ENCODE data around the gene SLC25A41. TPM values are rescaled to one million over a fixed set of nuclear protein-coding genes. Genes with fewer than 3 reads are reported as not detected.

SLC25A41 gene
- total RNA-seq, 1 donor from 2014 or later: 1.6 TPM

- Mint-ChIP-seq H3K27me3 (ENCODE audit: low read depth) (peaks cover 83% of the 10 kb centered on the region), H3K9me3 (no peaks in the 10 kb centered on the region), H3K36me3 (ENCODE audit: low read depth) (no peaks in the 10 kb centered on the region), H3K27ac (ENCODE audit: unreplicated experiment) (no peak overlapping the region), H3K4me3 (no peak overlapping the region), H3K4me1 (peaks cover 4% of the 10 kb centered on the region)
- no peak for DNase-seq (ENCODE audit: low read depth, low spot score)
- no peak for TF ChIP-seq CTCF (conservative IDR thresholded peaks at IDR 0.05)
These were observed 33.1 kb upstream of the SLC25A41 start for GRCh38 chr19:6466526-6467248.

DNA sequence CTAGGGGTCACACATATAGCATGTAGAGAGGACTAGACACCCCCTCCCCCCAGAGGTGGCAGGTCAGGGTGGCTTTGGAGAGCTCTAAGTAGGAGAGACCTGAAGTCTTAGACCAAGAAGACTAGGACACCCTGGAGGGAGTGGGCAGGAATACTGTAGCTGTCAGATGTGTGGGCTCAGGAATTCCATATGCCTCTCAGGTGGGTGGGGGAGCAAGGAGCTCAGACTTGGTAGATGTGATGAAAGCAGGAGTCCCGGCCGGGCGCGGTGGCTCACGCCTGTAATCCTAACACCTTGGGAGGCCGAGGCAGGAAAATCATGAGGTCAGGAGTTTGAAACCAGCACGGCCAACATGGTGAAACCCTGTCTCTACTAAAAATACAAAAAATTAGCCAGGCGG, 32.1 kb upstream of the SLC25A41 start:
- H3K9me3 Mint-ChIP-seq: no peaks in the 10 kb centered on the region
- no peaks in the 10 kb centered on the region for H3K36me3 Mint-ChIP-seq (ENCODE audit: low read depth)
- TF ChIP-seq CTCF (conservative IDR thresholded peaks at IDR 0.05): no peak
- DNase-seq (ENCODE audit: low read depth, low spot score): no peak
- peaks cover 80% of the 10 kb centered on the region for H3K27me3 Mint-ChIP-seq (ENCODE audit: low read depth)
- no peak overlapping the region for H3K27ac Mint-ChIP-seq (ENCODE audit: unreplicated experiment)
- H3K4me3 Mint-ChIP-seq: no peak overlapping the region
- peaks cover 5% of the 10 kb centered on the region for H3K4me1 Mint-ChIP-seq

DNA sequence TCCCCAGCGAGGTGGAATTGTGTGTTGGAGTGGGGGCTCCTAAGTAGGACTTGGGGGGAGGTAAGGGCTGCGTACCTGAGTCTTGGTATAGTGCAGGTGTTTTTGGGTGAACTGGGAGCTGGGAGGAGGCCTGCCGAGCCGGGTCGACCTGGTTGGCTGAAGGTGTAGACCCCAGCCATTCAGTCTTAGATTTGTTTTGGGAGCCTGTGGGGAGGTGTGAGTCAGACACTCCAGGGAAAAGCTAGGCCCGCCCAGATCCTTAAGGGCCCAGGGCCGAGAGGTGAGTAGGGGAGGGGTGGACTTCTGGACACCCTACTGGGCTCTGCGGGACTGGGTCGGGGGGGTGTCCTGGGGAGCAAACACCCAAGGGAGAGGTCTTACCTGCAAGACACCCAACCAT, 31.4 kb upstream of the SLC25A41 start:
- Mint-ChIP-seq H3K4me3 (peak overlapping the region; percentile 33), H3K27ac (ENCODE audit: unreplicated experiment) (no peak overlapping the region), H3K9me3 (no peaks in the 10 kb centered on the region), H3K27me3 (ENCODE audit: low read depth) (peaks cover 79% of the 10 kb centered on the region), H3K4me1 (peaks cover 11% of the 10 kb centered on the region), H3K36me3 (ENCODE audit: low read depth) (peaks cover 2% of the 10 kb centered on the region)
- no peak for DNase-seq (ENCODE audit: low read depth, low spot score)
- TF ChIP-seq CTCF (conservative IDR thresholded peaks at IDR 0.05): no peak

- peaks cover 13% of the 10 kb centered on the region for H3K4me1 Mint-ChIP-seq
- TF ChIP-seq CTCF (conservative IDR thresholded peaks at IDR 0.05): no peak
- peaks cover 3% of the 10 kb centered on the region for H3K36me3 Mint-ChIP-seq (ENCODE audit: low read depth)
- H3K9me3 Mint-ChIP-seq: no peaks in the 10 kb centered on the region
- H3K27me3 Mint-ChIP-seq (ENCODE audit: low read depth): peaks cover 74% of the 10 kb centered on the region
- H3K4me3 Mint-ChIP-seq: peak within 1 kb of the TSS; percentile 33
- no peak for DNase-seq (ENCODE audit: low read depth, low spot score)
- H3K27ac Mint-ChIP-seq (ENCODE audit: unreplicated experiment): no peak within 1 kb of the TSS
These were observed 30.7 kb upstream of the SLC25A41 start, which contains the start of gene CRB3 for GRCh38 chr19:6464070-6464873. CRB3 (plus strand) TSS chr19:6464271; CDS start chr19:6464702, 431 bp downstream.

DNA sequence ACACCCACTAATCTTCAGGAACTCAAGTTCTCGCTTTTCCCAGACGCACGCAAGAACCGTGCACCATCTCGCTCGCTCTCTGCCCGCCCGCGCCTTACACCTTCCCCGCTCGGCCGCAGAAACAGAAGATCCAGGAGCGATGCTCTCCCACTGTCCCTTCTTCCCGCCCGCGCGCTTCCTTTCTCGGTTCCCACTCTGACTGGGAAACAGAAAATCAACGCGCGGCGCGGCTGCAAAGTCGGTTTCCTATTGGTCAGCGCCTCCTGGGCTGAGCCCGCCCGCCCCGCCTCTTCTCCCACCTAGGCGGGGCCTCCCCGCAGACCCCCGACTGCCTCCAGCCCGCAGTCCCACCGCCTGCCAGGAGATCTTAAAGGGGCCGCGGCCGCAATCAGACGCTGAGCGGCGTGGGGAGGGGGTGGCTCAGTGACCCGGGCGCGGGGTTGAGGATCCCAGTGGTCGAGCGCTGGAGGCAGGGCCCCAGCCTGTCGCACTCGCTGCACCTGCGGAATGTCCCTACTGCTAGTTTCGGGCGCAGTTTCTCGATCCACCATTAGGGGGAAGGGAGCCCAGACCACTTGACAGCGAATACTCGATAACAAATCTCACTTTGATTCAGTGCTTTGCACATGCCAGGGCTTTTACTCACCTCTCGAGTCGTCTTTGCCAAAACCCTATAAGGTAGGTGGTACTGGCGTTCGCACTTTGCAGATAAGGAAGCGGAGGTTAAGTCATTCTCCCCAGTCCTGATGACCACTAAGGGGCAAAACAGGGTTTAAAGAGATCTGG, 26.7 kb upstream of the SLC25A41 start:
- peak; percentile 71 for TF ChIP-seq CTCF (conservative IDR thresholded peaks at IDR 0.05)
- Mint-ChIP-seq H3K4me1 (peaks cover 24% of the 10 kb centered on the region), H3K27me3 (ENCODE audit: low read depth) (peaks cover 37% of the 10 kb centered on the region), H3K4me3 (peak overlapping the region; percentile 93), H3K9me3 (peaks cover 1% of the 10 kb centered on the region), H3K36me3 (ENCODE audit: low read depth) (peaks cover 11% of the 10 kb centered on the region), H3K27ac (ENCODE audit: unreplicated experiment) (peak overlapping the region; percentile 4)
- DNase-seq (ENCODE audit: low read depth, low spot score): peak; percentile 98
